PC-3 (cell line): ENCODE measurements around the gene CHAD. TPM values are rescaled to one million over a fixed set of nuclear protein-coding genes. Genes with fewer than 3 reads are reported as not detected.

ENCODE experiments used
- ATAC-seq: fragments of 200-7000 bp; cut with Tn5 transposase; 2 replicates; pipeline ENCODE4 v1.9.1; 2020; ENCODE audit warnings: mild to moderate bottlenecking, moderate library complexity
- BruUV-seq: library from RNA; stranded (reverse); fragments of 400-500 nt; replicated peaks from 2 replicates; lab custom pipeline; 2021; lab: Mats Ljungman, UMichigan
- CTCF ChIA-PET: fragments of 300-600 bp; sonication (Branson Sonifier 250); formaldehyde crosslinking; loops from one replicate; lab custom pipeline; 2022; ENCODE audit warnings: antibody characterized with exemption; lab: Charles Lee
- POLR2A ChIA-PET: fragments of 300-600 bp; sonication (Branson Sonifier 250); formaldehyde crosslinking; loops from one replicate; lab custom pipeline; 2022; ENCODE audit warnings: antibody characterized with exemption; ENCODE audit not compliant: unreplicated experiment; lab: Charles Lee
- DNase-seq: peaks from one replicate; pipeline ENCODE4 v3.0.0-alpha.2; 2015
- H2AFZ ChIP-seq: fragments of 300-600 bp; sonication (generic); 2 replicates; pipeline ENCODE4 v1.6.0; 2016; ENCODE audit warnings: antibody characterized with exemption, low read length
- H3F3A ChIP-seq: fragments of 300-600 bp; sonication (generic); one replicate; pipeline ENCODE4 v1.6.0; 2017; ENCODE audit warnings: antibody characterized with exemption, low read length, control low read depth, mild to moderate bottlenecking; ENCODE audit not compliant: unreplicated experiment
- H3K27ac ChIP-seq: fragments of 300-600 bp; sonication (generic); 2 replicates; pipeline ENCODE4 v1.5.1; 2016; ENCODE audit warnings: mild to moderate bottlenecking, low read length
- H3K27me3 ChIP-seq: fragments of 300-600 bp; sonication (generic); 2 replicates; pipeline ENCODE4 v1.6.1; 2016; ENCODE audit warnings: low read length, mixed read lengths
- H3K36me3 ChIP-seq: fragments of 300-600 bp; sonication (generic); 2 replicates; pipeline ENCODE4 v1.6.1; 2016; ENCODE audit warnings: low read depth, mixed run types, low read length, mixed read lengths
- H3K4me1 ChIP-seq: fragments of 300-600 bp; sonication (generic); 2 replicates; pipeline ENCODE4 v1.5.1; 2016; ENCODE audit warnings: low read length; ENCODE audit not compliant: insufficient read depth
- H3K4me2 ChIP-seq: fragments of 300-600 bp; sonication (generic); 2 replicates; pipeline ENCODE4 v1.6.0; 2016; ENCODE audit warnings: low read length
- H3K4me3 ChIP-seq: fragments of 300-600 bp; sonication (generic); 2 replicates; pipeline ENCODE4 v1.5.1; 2016; ENCODE audit warnings: mild to moderate bottlenecking, low read length, mixed read lengths
- H3K79me2 ChIP-seq: fragments of 300-600 bp; sonication (generic); 2 replicates; pipeline ENCODE4 v1.6.1; 2017; ENCODE audit warnings: low read length, mixed read lengths
- H3K9ac ChIP-seq: fragments of 300-600 bp; sonication (generic); 2 replicates; pipeline ENCODE4 v1.6.0; 2016; ENCODE audit warnings: mild to moderate bottlenecking, low read length
- H3K9me2 ChIP-seq: fragments of 300-600 bp; sonication (generic); replicated peaks from 2 replicates; pipeline ENCODE4 v1.6.1; 2016; ENCODE audit warnings: mixed run types, low read length, mixed read lengths
- H3K9me3 ChIP-seq: fragments of 300-600 bp; sonication (generic); 2 replicates; pipeline ENCODE4 v1.6.1; 2016; ENCODE audit warnings: low read length, mixed read lengths
- H4K20me1 ChIP-seq: fragments of 300-600 bp; sonication (generic); 2 replicates; pipeline ENCODE4 v1.6.1; 2016; ENCODE audit warnings: low read length, mixed read lengths
- EZH2 ChIP-seq: fragments of 300-600 bp; sonication (generic); IDR thresholded peaks from one replicate; pipeline ENCODE4 v1.6.1; 2017; ENCODE audit warnings: antibody characterized with exemption, mild to moderate bottlenecking, low read length; ENCODE audit not compliant: unreplicated experiment
- EZH2phosphoT487 ChIP-seq: fragments of 300-600 bp; sonication (generic); IDR thresholded peaks from 2 replicates; pipeline ENCODE4 v1.6.1; 2018; ENCODE audit warnings: mild to moderate bottlenecking, antibody characterized with exemption, low read length, borderline replicate concordance
- intact Hi-C: fragments of 100-400 bp; cut with micrococcal nuclease; formaldehyde crosslinking; loops from 2 replicates; pipeline ENCODE4 v1.9.0; 2023
- total RNA-seq: library from RNA; depleted of rRNA; stranded (reverse); fragments of >200 nt; gene quantifications from 2 replicates; pipeline ENCODE4 v1.2.3, GENCODE V29; 2014; rRNA removed
- TF ChIP-seq, protein P1 (sequence below): fragments of 300-600 bp; sonication (generic); conservative IDR thresholded peaks from 2 replicates; pipeline ENCODE4 v1.5.1; 2017; ENCODE audit warnings: antibody characterized with exemption, low read depth, mild to moderate bottlenecking, low read length

CHAD gene
- total RNA-seq, 1 experiment from 2014 or later, result not detected

DNA sequence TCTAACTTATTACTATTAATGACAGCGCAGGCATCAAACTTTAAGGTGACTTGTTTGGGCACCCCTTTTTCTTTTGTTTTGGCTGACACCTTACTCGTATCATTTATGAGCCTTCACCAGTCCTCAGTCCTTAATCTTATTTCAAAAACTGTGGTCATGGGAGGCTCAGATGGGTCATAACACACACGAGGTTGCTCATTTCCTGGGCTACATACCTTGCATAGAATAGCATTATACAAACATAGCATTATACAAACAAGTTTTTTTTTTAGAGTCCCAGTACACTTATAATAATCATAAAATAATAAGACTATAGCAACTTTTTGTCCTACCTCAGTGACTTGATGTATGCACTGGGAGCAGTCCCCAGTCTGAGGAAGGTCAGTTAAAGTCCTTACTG lies 53.9 kb downstream of the CHAD start:
- H4K20me1 ChIP-seq, result no peaks in the 10 kb centered on the region
- no peak overlapping the region for H3K4me3 ChIP-seq
- ATAC-seq (peak; percentile 61), DNase-seq (peak; percentile 68)
- H3K4me1 ChIP-seq, result peaks cover 14% of the 10 kb centered on the region
- ChIA-PET CTCF (no interaction called here), POLR2A (no interaction called here)
- no peak overlapping the region for H3K9ac ChIP-seq
- H3K36me3 ChIP-seq, result no peaks in the 10 kb centered on the region
- intact Hi-C loops, result no loop called here
- no peaks in the 10 kb centered on the region for H3K9me2 ChIP-seq
- no peaks in the 10 kb centered on the region for H3F3A ChIP-seq
- H2AFZ ChIP-seq, result peak overlapping the region; percentile 35; the same call in 1 of the 2 replicates
- H3K27me3 ChIP-seq, result no peaks in the 10 kb centered on the region
- TF ChIP-seq, protein P1, sequence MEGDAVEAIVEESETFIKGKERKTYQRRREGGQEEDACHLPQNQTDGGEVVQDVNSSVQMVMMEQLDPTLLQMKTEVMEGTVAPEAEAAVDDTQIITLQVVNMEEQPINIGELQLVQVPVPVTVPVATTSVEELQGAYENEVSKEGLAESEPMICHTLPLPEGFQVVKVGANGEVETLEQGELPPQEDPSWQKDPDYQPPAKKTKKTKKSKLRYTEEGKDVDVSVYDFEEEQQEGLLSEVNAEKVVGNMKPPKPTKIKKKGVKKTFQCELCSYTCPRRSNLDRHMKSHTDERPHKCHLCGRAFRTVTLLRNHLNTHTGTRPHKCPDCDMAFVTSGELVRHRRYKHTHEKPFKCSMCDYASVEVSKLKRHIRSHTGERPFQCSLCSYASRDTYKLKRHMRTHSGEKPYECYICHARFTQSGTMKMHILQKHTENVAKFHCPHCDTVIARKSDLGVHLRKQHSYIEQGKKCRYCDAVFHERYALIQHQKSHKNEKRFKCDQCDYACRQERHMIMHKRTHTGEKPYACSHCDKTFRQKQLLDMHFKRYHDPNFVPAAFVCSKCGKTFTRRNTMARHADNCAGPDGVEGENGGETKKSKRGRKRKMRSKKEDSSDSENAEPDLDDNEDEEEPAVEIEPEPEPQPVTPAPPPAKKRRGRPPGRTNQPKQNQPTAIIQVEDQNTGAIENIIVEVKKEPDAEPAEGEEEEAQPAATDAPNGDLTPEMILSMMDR, result no peak
- TF ChIP-seq EZH2phosphoT487 (no peak), EZH2 (no peak)
- BruUV-seq, result no TSS peak
- H3K27ac ChIP-seq, result no peak overlapping the region
- H3K4me2 ChIP-seq, result peak overlapping the region; percentile 26; the same call in 1 of the 2 replicates
- H3K79me2 ChIP-seq, result no peaks in the 10 kb centered on the region
- H3K9me3 ChIP-seq, result no peaks in the 10 kb centered on the region

Other genes starting within 250 kb of the CHAD start
- gene TMEM92, start 194.4 kb downstream of the CHAD start, total RNA-seq, result 5.6 and 6.9 TPM in 2 replicates
- gene XYLT2, start 122.8 kb downstream of the CHAD start, total RNA-seq, result 53.5 and 54.3 TPM in 2 replicates
- 168 and 173 TPM in 2 replicates for gene MRPL27, start 95.7 kb downstream of the CHAD start, total RNA-seq
- 20.0 and 28.0 TPM in 2 replicates for gene EME1, start 95.7 kb downstream of the CHAD start, total RNA-seq
- 324 and 427 TPM in 2 replicates for gene LRRC59, start 71.4 kb downstream of the CHAD start, total RNA-seq
- 69.3 and 72.7 TPM in 2 replicates for gene ACSF2, start 42.7 kb downstream of the CHAD start, total RNA-seq
- 37.7 and 46.7 TPM in 2 replicates for gene RSAD1, start 10.0 kb upstream of the CHAD start, total RNA-seq
- gene MYCBPAP, start 39.6 kb upstream of the CHAD start, total RNA-seq, result 0.29 and 1.9 TPM in 2 replicates
- gene EPN3, start 63.9 kb upstream of the CHAD start, total RNA-seq, result 20.5 and 30.1 TPM in 2 replicates
- 104 and 115 TPM in 2 replicates for gene SPATA20, start 78.3 kb upstream of the CHAD start, total RNA-seq
- gene CACNA1G, start 91.8 kb upstream of the CHAD start, total RNA-seq, result 0.04 and 0.12 TPM in 2 replicates
- gene ABCC3, start 166.0 kb upstream of the CHAD start, total RNA-seq, result 50.2 and 64.4 TPM in 2 replicates
- 44.2 and 44.3 TPM in 2 replicates for gene ANKRD40, start 239.0 kb upstream of the CHAD start, total RNA-seq